NK-92 treated with Interleukin-12 subunit alpha and Interleukin-12 subunit beta, amount 100 ng/mL, for 24 hours (cell line): Measurements from ENCODE around the gene GALNT17.

Source experiments
- DNase-seq: peaks from one replicate; lab custom pipeline; 2025; lab: John Stamatoyannopoulos, UW

GALNT17 gene

GRCh38 chr7:71402684-71403083, 270.7 kb downstream of the GALNT17 start:
- no peak for DNase-seq

GRCh38 chr7:71403202-71403946, 271.4 kb downstream of the GALNT17 start:
- no peak for DNase-seq

DNA sequence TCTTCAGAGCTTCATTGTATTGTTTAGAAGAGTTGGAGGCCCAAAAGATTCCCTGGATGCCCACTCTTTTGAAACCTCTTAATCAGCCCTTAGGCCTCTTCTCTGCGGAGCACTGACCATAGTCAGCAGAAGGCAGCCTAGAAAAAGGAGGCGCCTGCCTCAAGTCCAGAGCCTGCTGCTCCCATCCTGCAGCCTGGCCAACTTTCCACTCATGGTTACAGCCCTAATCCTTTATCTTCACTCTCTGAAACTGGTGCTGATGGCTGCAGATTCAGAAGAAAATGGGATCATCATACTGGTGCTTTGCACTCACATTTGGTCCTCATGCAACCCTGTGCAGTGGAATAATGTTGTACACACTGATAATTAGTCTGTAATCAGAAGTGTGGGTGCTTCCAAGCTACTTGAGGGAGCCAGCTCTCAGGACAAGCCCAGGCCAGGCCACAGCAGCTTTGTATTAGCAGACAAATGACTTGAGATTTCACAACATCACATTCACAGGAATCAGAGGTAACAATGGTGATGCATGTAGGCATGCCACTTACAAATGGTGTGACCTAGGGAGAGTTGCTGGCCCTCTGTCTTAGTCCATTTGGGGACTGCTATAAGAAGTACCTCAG, 272.9 kb downstream of the GALNT17 start:
- no peak for DNase-seq

DNA sequence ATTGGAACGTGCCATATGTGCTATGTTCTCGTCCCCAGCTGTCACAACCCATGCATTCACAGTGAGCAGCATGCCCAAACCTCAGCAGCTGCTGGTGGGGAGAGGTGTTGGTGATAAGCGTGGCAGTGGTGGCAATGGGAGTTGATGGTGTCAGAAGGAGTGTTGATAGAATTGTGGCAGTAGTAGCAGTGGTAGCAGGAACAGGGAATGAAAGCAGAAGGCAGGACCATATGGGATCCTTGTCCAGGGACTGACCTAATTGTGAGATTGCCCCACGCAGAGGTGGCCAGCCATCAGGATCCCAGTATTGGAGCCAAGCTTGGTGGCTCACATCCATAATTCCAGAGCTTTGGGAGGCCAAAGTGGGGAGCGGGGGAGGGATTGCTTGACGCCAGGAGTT, 276.3 kb downstream of the GALNT17 start:
- DNase-seq = no peak

DNA sequence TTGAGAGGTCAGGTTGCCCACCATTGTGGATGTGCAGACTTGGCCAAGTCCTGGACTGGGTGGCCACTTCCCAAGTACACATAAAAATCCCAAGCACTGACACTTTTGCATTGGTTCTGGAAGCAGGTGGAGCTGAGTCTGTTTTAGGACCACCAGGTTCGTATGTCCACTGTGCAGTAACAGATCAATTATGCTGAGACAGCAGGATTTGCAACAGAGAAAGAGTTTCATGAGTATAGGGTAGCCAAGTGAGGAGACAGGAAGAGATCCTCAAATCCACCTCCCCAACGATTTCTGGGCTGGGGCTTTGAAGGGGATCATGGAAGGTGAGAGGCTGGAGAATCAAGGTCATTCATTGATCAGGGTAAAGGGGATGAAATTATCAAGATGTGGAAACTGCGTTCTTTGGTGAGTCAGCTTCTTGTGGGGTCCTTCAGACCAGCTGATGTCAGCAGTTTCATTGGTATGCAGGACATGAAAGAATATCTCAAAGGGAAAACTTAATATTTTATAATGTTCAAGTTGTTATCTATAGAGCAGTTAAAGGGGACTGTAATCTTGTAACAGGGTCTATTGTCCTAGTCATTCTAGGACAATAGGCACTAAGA, 277.7 kb downstream of the GALNT17 start:
- DNase-seq = no peak

DNA sequence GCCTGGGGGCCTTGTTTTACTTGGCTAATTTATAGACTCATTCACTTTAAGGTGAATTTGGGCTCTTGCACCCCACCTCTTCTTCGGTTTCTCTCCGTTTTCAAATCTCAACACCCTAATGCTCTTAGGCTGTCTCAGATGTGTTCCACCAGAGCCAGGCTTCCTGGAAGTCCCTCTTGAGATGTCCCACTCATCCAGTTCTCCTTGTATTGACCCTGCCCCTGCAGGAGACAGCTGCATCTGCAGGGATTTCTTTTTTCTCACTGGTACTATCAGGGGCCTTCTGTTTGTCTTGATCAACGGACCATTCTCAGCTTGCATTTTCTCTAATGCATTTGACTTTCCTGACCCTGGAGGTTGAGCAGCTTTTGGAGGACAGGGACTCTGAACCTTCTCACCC, 279.5 kb downstream of the GALNT17 start:
- no peak for DNase-seq

DNA sequence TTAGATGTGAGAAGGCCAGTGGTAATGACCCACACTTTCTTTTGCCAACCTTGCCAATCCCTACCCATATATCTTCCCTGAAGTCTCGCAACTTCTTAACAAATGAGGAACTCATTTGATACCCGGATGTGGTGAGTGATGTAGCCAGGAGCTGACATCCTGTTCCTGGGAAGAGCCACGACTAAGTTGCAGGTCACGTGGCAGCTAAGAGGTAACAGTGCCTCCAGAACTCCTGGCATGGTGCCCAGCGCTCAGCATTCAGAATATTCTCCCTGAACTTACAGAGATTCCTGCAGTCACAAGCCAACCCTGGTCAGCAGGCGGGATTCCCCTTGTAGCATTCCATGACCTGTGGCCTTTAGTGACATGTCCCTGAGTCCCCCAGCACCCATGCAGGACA, 282.5 kb downstream of the GALNT17 start:
- DNase-seq = no peak

DNA sequence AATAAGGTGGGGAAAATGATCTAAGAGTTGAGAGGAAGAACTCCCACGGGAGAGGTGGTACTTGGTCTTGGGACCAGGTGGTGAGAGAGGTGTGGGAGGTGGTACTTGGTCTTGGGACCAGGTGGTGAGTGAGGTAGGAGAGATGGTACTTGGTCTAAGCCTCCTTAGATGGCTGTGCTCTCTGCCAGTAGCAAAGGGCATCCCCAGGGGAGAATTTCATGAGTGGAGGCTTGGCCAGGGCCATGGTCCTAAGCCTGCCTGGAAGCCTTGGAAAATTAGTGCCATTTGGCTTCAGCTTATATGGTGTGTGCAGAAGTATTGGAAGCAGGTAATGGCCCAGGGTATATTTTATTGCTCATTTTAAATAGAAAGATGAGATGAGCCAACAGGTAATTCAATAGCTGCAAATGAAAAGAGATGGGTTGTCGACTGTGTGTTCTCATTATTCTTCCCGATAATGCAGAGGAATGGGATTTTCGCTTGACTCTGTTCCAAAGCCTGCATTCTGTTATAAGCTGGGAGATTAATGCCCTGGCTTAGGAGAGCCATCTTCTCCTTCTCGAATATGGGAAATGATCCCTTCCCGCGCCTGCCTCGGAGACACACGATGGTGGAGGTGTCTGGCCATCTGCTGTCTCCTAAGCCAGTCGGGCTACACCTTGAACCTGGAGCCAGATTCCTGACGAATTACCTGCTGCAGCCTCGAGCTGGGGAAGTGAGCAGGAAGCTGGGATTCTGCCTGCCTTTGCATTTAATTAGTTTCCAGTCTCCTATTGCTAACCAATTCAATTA, 287.8 kb downstream of the GALNT17 start:
- DNase-seq = no peak

GRCh38 chr7:71422104-71422503, 290.2 kb downstream of the GALNT17 start:
- no peak for DNase-seq

DNA sequence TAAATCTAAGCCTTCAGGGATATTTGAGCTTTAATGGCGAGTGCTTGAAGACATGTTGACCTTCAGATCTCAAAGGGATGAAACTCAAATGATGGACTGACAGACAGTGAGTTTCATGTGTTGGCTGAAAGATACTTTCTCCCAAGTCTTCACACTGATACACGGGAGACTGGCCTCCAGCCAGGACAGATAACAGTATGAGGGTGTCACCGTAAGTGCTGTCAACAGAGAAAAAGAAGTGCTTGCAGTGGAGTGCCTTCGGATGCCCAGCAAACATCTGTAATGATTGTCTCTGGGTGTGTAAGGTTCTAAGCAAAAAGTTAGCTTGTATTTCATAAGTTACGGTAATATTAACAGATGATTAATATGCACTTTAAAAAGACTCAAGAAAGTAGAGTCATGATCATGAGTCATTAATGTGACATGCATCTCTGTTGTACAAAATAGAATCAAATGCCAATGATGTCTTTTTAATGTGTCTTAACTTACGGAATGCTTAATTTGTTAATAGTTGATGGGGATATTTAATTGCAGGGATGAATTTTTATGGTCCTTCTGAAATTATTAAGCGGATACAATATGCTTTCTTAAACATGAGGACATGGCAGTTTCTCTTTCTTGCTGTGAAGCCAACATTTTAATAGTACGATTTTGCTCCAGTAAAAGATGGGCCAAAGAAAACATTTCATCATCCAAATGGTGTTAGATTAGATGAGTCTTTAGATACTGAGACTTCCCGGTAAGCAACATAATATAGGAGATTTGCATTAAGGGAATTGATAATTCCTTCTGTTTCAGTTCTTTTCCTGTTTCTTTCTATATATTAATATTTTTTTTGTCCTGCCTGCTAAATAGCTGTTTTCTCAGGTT, 292.5 kb downstream of the GALNT17 start:
- DNase-seq = no peak

- no peak for DNase-seq
These were observed 297.1 kb downstream of the GALNT17 start for GRCh38 chr7:71429083-71429482.

DNA sequence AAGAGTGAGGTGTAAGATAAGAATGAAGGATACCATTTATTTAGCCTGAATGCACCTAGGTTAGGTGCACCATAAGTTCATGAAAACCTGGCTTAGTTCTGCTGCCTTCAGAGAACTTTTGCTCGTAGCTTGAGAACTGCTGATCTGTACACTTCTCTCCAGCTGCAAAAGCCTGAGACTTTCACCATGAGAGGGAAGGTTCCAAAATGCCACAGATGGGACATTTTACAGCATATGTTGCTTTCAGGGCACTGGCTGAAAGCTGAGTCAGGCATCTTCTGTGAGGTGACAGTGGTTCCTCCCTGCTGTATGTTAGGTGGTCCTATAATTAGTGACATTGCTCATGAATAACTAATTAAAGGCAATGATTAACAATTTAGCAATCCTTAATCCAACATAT, 298.3 kb downstream of the GALNT17 start:
- no peak for DNase-seq

GRCh38 chr7:71439321-71439720, 307.4 kb downstream of the GALNT17 start:
- no peak for DNase-seq

GRCh38 chr7:71442492-71443190, 310.7 kb downstream of the GALNT17 start:
- no peak for DNase-seq

DNA sequence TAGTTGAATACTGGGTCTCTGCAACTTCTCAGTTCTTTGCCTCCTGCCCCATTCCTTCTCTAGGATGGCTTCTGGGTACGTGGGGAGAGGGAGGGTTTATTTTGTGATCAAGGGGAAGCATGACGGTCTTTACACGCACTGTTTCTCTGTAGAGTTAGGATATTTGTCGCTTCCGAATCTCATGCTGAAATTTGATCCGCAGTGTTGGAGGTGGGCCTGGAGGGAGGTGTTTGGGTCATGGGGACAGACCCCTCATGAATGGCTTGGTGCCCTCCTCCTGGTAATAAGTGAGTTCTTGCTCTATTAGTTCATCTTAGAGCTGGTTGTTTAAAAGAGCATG, 311.2 kb downstream of the GALNT17 start:
- no peak for DNase-seq

- no peak for DNase-seq
These were observed 312.2 kb downstream of the GALNT17 start for GRCh38 chr7:71444130-71444529.

DNA sequence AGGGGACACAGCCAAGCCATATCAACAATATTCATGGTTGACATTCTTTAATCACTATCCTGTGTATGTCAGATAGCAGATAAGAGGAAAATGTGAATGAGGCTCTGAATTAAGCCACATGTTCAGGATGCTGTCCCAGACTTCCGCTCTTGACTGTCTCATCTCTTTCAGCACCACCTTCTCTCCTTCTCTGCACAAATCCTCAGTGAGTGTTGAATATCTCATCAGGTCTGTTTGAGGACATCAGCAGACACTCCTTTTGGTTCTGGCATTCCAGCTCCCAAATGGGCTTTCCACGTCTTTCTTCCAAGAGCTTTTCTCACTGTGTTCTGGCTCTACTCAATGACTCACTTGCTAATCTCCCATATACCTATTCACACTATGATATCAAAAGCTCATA, 321.7 kb downstream of the GALNT17 start:
- no peak for DNase-seq

DNA sequence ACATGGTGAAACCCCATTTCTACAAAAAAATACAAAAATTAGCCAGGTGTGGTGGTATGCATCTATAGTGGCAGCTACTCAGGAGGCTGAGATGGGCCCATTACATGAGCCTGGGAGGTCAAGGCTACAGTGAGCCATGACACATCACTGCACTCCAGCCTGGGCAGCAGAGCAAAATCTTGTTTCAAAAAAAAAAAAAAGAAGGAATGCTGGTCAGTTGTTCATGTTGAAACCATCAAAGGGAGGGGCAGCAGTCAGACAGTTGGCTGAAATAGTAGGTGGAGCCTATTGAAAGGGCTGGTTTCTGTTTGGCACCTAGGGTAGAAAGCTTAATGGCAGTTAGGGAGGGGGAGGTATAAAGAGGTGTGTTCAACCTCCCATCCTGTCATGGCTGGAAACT, 323.0 kb downstream of the GALNT17 start:
- DNase-seq = no peak

- no peak for DNase-seq
These were observed 325.1 kb downstream of the GALNT17 start for GRCh38 chr7:71457021-71457420.

- DNase-seq = no peak
These were observed 326.1 kb downstream of the GALNT17 start for GRCh38 chr7:71457846-71458590.
